DND-41 (cell line): ENCODE data around the gene TYR.

Experiments
- ATAC-seq: fragments of 200-7000 bp; cut with Tn5 transposase; 3 replicates; pipeline ENCODE4 v1.9.1; 2021; ENCODE audit warnings: low read depth; ENCODE audit not compliant: insufficient read depth
- DNase-seq: peaks from one replicate; pipeline ENCODE4 v3.0.0-alpha.2; 2020
- H2AFZ ChIP-seq: 2 replicates; pipeline ENCODE4 v1.6.0; 2012; ENCODE audit warnings: low read depth, low read length
- H3K27ac ChIP-seq: 2 replicates; pipeline ENCODE4 v1.5.1; 2012; ENCODE audit warnings: low read length, inconsistent platforms
- H3K27me3 ChIP-seq: fragments of 200-600 bp; sonication (generic); 2 replicates; pipeline ENCODE4 v1.6.0; 2012; ENCODE audit warnings: low read length, mild to moderate bottlenecking, inconsistent platforms; ENCODE audit not compliant: insufficient read depth, poor library complexity
- H3K36me3 ChIP-seq: 2 replicates; pipeline ENCODE4 v1.5.1; 2012; ENCODE audit warnings: low read length, inconsistent platforms; ENCODE audit not compliant: insufficient read depth
- H3K4me1 ChIP-seq: 2 replicates; pipeline ENCODE4 v1.5.1; 2012; ENCODE audit warnings: mild to moderate bottlenecking, low read length; ENCODE audit not compliant: insufficient read depth
- H3K4me2 ChIP-seq: 2 replicates; pipeline ENCODE4 v1.6.0; 2012; ENCODE audit warnings: mild to moderate bottlenecking, moderate library complexity, low read length, inconsistent platforms; ENCODE audit not compliant: insufficient read depth
- H3K4me3 ChIP-seq, 2 experiments: fragments of 200-600 bp in 1 of 2; shearing (Covaris generic) in 1 of 2; 2 replicates each; pipeline ENCODE4 v1.5.1; 2012 to 2016; ENCODE audit warnings: inconsistent platforms in 2 of 2, low read length in 2 of 2, mild to moderate bottlenecking in 2 of 2, low read depth in 1 of 2, moderate library complexity in 1 of 2
- H3K79me2 ChIP-seq: 2 replicates; pipeline ENCODE4 v1.6.0; 2012; ENCODE audit warnings: low read length, inconsistent platforms; ENCODE audit not compliant: insufficient read depth
- H3K9ac ChIP-seq: 2 replicates; pipeline ENCODE4 v1.6.0; 2012; ENCODE audit warnings: low read depth, mild to moderate bottlenecking, inconsistent platforms, low read length, moderate library complexity
- H3K9me3 ChIP-seq: 2 replicates; pipeline ENCODE4 v1.5.1; 2012; ENCODE audit warnings: low read length, moderate library complexity, mild to moderate bottlenecking, inconsistent platforms; ENCODE audit not compliant: insufficient read depth, severe bottlenecking
- H4K20me1 ChIP-seq: 2 replicates; pipeline ENCODE4 v1.6.0; 2012; ENCODE audit warnings: low read length; ENCODE audit not compliant: insufficient read depth
- CTCF ChIP-seq: IDR thresholded peaks from 2 replicates; pipeline ENCODE4 v1.5.1; 2012; ENCODE audit warnings: borderline replicate concordance, low read length, moderate library complexity, mild to moderate bottlenecking; ENCODE audit not compliant: poor library complexity, severe bottlenecking; ENCODE audit errors: extremely low read depth
- EZH2 ChIP-seq: IDR thresholded peaks from 3 replicates; pipeline ENCODE4 v1.6.1; 2012; ENCODE audit warnings: borderline replicate concordance, low read depth, mild to moderate bottlenecking, moderate library complexity, low read length, inconsistent platforms; ENCODE audit not compliant: severe bottlenecking

TYR gene

GRCh38 chr11:89177691-89178231, at the start of gene TYR:
TYR (plus strand) TSS chr11:89177875; CDS start chr11:89177954, 79 bp downstream.
- Histone ChIP-seq H3K9me3 (no peaks in the 10 kb centered on the region), H3K79me2 (no peaks in the 10 kb centered on the region), H3K4me3 (no peak within 1 kb of the TSS), H4K20me1 (no peaks in the 10 kb centered on the region), H3K9ac (no peak within 1 kb of the TSS), H3K27me3 (no peaks in the 10 kb centered on the region), H3K4me2 (no peak within 1 kb of the TSS), H2AFZ (no peak within 1 kb of the TSS), H3K4me1 (no peaks in the 10 kb centered on the region; the same call in 1 of the 2 replicates), H3K27ac (no peak within 1 kb of the TSS), H3K36me3 (no peaks in the 10 kb centered on the region)
- TF ChIP-seq EZH2, result no peak
- ATAC-seq (no peak), DNase-seq (no peak)

GRCh38 chr11:89136606-89137005, 41.1 kb upstream of the TYR start:
- Histone ChIP-seq H3K9me3 (no peaks in the 10 kb centered on the region), H3K4me3 (no peak overlapping the region), H2AFZ (no peak overlapping the region), H3K4me2 (no peak overlapping the region), H3K79me2 (no peaks in the 10 kb centered on the region), H3K9ac (no peak overlapping the region), H3K27ac (no peak overlapping the region), H4K20me1 (no peaks in the 10 kb centered on the region), H3K36me3 (no peaks in the 10 kb centered on the region), H3K4me1 (no peaks in the 10 kb centered on the region), H3K27me3 (no peaks in the 10 kb centered on the region)
- DNase-seq, result no peak
- ATAC-seq, result no peak
- no peak for TF ChIP-seq CTCF
- TF ChIP-seq EZH2, result no peak

GRCh38 chr11:89147229-89147628, 30.4 kb upstream of the TYR start:
- Histone ChIP-seq H3K27ac (no peak overlapping the region), H4K20me1 (no peaks in the 10 kb centered on the region), H3K27me3 (no peaks in the 10 kb centered on the region), H3K79me2 (no peaks in the 10 kb centered on the region), H3K4me2 (no peak overlapping the region), H2AFZ (no peak overlapping the region), H3K9me3 (no peaks in the 10 kb centered on the region), H3K4me1 (no peaks in the 10 kb centered on the region), H3K4me3 (no peak overlapping the region), H3K9ac (no peak overlapping the region), H3K36me3 (no peaks in the 10 kb centered on the region)
- DNase-seq (no peak), ATAC-seq (no peak)
- TF ChIP-seq EZH2 (no peak), CTCF (no peak)

GRCh38 chr11:89159974-89160373, 17.7 kb upstream of the TYR start:
- H4K20me1 ChIP-seq, result no peaks in the 10 kb centered on the region
- no peak for DNase-seq
- no peaks in the 10 kb centered on the region for H3K9me3 ChIP-seq
- TF ChIP-seq CTCF (no peak), EZH2 (no peak)
- no peak overlapping the region for H3K27ac ChIP-seq
- no peak overlapping the region for H3K9ac ChIP-seq
- H3K36me3 ChIP-seq, result no peaks in the 10 kb centered on the region
- no peak overlapping the region for H2AFZ ChIP-seq
- H3K4me2 ChIP-seq, result no peak overlapping the region
- H3K27me3 ChIP-seq, result no peaks in the 10 kb centered on the region
- H3K4me3 ChIP-seq, result no peak overlapping the region
- ATAC-seq, result no peak
- no peaks in the 10 kb centered on the region for H3K79me2 ChIP-seq
- H3K4me1 ChIP-seq, result no peaks in the 10 kb centered on the region
